GM19372 (cell line): Measurements from ENCODE around the gene ITGA2.

Experiments
- ATAC-seq: cut with Tn5 transposase; IDR thresholded peaks from one replicate; pipeline ENCODE4 v1.9.1; 2021; ENCODE audit warnings: mild to moderate bottlenecking, low read depth, moderate library complexity; ENCODE audit not compliant: unreplicated experiment

The ITGA2 gene

GRCh38 chr5:53128481-53128880, 139.3 kb downstream of the ITGA2 start:
- ATAC-seq, result no peak

- no peak for ATAC-seq
Measured at GRCh38 chr5:53130266-53130665, 141.1 kb downstream of the ITGA2 start.

DNA sequence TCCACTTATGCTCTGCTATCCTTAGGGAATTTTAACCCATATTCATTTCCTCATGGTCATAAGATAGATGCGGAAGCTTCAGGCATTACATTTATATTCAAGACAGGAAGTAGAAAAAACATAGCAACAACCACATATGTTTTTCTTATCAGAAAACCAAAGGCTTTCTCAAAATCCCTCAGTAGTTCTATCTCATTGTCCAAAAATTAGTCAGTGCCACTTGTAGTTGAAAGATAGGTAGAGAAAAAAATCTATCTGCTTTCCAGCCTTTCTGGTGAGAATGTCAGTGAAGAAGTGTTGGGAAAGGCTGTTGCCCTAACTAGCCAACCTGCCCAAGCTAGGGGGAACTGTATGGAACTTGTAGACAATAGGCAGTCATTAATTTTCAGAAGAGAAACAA, 143.9 kb downstream of the ITGA2 start:
- no peak for ATAC-seq
